ENCODE data around the gene SET. TPM values are rescaled to one million over a fixed set of nuclear protein-coding genes. Genes with fewer than 3 reads are reported as not detected.

SET gene
- total RNA-seq, 1 experiment from 2014 or later, result 798 TPM

GRCh38 chr9:128724744-128725211 lies 35.8 kb downstream of the SET start:
- Histone ChIP-seq H3K36me3 (replicated peaks; ENCODE audit: control insufficient read depth, insufficient read depth, low read length) (no peaks in the 10 kb centered on the region; the same call in none of the 2 replicates), H3K27me3 (ENCODE audit: control insufficient read depth, insufficient read depth, low read length) (no peaks in the 10 kb centered on the region), H3K4me3 (ENCODE audit: insufficient read depth, low read depth, low read length) (peak overlapping the region; percentile 93)
- peak; percentile 95 for DNase-seq

GRCh38 chr9:128727640-128728248 lies 38.7 kb downstream of the SET start:
- no peak overlapping the region for H3K4me3 ChIP-seq (ENCODE audit: insufficient read depth, low read depth, low read length)
- H3K36me3 ChIP-seq (replicated peaks; ENCODE audit: control insufficient read depth, insufficient read depth, low read length), result no peaks in the 10 kb centered on the region; the same call in 1 of the 2 replicates
- DNase-seq, result no peak
- no peaks in the 10 kb centered on the region for H3K27me3 ChIP-seq (ENCODE audit: control insufficient read depth, insufficient read depth, low read length)

GRCh38 chr9:128728298-128728697 lies 39.3 kb downstream of the SET start:
- Histone ChIP-seq H3K27me3 (ENCODE audit: control insufficient read depth, insufficient read depth, low read length) (no peaks in the 10 kb centered on the region), H3K4me3 (ENCODE audit: insufficient read depth, low read depth, low read length) (no peak overlapping the region), H3K36me3 (replicated peaks; ENCODE audit: control insufficient read depth, insufficient read depth, low read length) (no peaks in the 10 kb centered on the region; the same call in 1 of the 2 replicates)
- no peak for DNase-seq

DNA sequence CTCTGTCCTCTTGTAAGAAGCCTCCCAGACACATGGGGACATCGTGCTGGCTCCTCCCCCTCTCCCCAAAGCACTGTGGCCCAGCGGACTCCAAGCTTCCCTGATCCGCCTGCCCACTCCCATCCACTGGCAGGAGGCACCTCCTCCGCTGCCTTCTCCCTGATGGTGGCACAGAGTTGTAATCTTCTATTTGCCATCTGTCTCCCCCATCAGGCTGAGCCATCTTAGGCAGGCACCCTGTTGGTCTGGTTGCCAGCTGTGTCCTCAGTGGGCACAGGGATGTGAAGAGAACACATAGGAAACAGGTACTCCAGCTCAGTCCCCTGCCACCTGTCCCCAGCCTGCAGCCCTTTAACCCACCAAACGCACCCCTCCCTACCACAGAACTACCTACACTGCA lies 40.3 kb downstream of the SET start:
- DNase-seq, result no peak

GRCh38 chr9:128729766-128730517 lies 40.9 kb downstream of the SET start:
- H3K36me3 ChIP-seq (replicated peaks; ENCODE audit: control insufficient read depth, insufficient read depth, low read length), result no peaks in the 10 kb centered on the region; the same call in 1 of the 2 replicates
- H3K27me3 ChIP-seq (ENCODE audit: control insufficient read depth, insufficient read depth, low read length), result no peaks in the 10 kb centered on the region
- H3K4me3 ChIP-seq (ENCODE audit: insufficient read depth, low read depth, low read length), result no peak overlapping the region
- DNase-seq, result no peak

More for the DNA sequence above, 40.3 kb downstream of the SET start:
- no peak overlapping the region for H3K4me3 ChIP-seq (ENCODE audit: insufficient read depth, low read depth, low read length)
- no peaks in the 10 kb centered on the region for H3K27me3 ChIP-seq (ENCODE audit: control insufficient read depth, insufficient read depth, low read length)
- H3K36me3 ChIP-seq (replicated peaks; ENCODE audit: control insufficient read depth, insufficient read depth, low read length), result no peaks in the 10 kb centered on the region; the same call in 1 of the 2 replicates

GRCh38 chr9:128731093-128731492 lies 42.1 kb downstream of the SET start:
- no peaks in the 10 kb centered on the region for H3K27me3 ChIP-seq (ENCODE audit: control insufficient read depth, insufficient read depth, low read length)
- DNase-seq, result no peak
- H3K36me3 ChIP-seq (replicated peaks; ENCODE audit: control insufficient read depth, insufficient read depth, low read length), result no peaks in the 10 kb centered on the region; the same call in 1 of the 2 replicates
- no peak overlapping the region for H3K4me3 ChIP-seq (ENCODE audit: insufficient read depth, low read depth, low read length)

- H3K36me3 ChIP-seq (replicated peaks; ENCODE audit: control insufficient read depth, insufficient read depth, low read length), result no peaks in the 10 kb centered on the region; the same call in 1 of the 2 replicates
- no peaks in the 10 kb centered on the region for H3K27me3 ChIP-seq (ENCODE audit: control insufficient read depth, insufficient read depth, low read length)
- DNase-seq, result no peak
- no peak overlapping the region for H3K4me3 ChIP-seq (ENCODE audit: insufficient read depth, low read depth, low read length)
Measured at GRCh38 chr9:128731691-128732090, 42.7 kb downstream of the SET start.

DNA sequence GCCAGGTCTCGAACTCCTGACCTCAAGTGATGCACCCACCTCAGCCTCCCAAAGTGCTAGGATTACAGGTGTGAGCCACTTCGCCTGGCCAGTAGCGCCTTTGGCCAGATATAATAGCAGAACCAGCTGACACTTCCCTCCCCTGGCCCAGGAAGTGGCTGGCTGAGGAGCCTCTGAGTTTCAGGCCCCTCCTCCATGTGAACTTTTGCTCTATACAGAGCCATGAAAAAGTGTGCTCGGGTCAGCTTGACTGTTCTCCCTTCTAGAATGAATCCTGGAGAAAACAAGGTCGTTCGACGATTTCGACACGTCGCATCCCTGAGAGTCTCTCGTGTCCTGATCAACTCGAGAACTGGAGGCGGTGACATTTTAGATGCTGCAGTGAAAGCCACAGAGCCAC lies 43.6 kb downstream of the SET start:
- H3K27me3 ChIP-seq (ENCODE audit: control insufficient read depth, insufficient read depth, low read length), result no peaks in the 10 kb centered on the region
- no peaks in the 10 kb centered on the region; the same call in 1 of the 2 replicates for H3K36me3 ChIP-seq (replicated peaks; ENCODE audit: control insufficient read depth, insufficient read depth, low read length)
- no peak for DNase-seq

GRCh38 chr9:128733256-128733655 lies 44.2 kb downstream of the SET start:
- DNase-seq, result peak; percentile 96
- Histone ChIP-seq H3K27me3 (ENCODE audit: control insufficient read depth, insufficient read depth, low read length) (no peaks in the 10 kb centered on the region), H3K4me3 (ENCODE audit: insufficient read depth, low read depth, low read length) (no peak overlapping the region), H3K36me3 (replicated peaks; ENCODE audit: control insufficient read depth, insufficient read depth, low read length) (no peaks in the 10 kb centered on the region; the same call in 1 of the 2 replicates)

More for the DNA sequence above, 43.6 kb downstream of the SET start:
- no peak overlapping the region for H3K4me3 ChIP-seq (ENCODE audit: insufficient read depth, low read depth, low read length)

- no peak overlapping the region for H3K4me3 ChIP-seq (ENCODE audit: insufficient read depth, low read depth, low read length)
- no peaks in the 10 kb centered on the region; the same call in none of the 2 replicates for H3K36me3 ChIP-seq (replicated peaks; ENCODE audit: control insufficient read depth, insufficient read depth, low read length)
- H3K27me3 ChIP-seq (ENCODE audit: control insufficient read depth, insufficient read depth, low read length), result no peaks in the 10 kb centered on the region
- no peak for DNase-seq
Measured at GRCh38 chr9:128735373-128735772, 46.4 kb downstream of the SET start.

DNA sequence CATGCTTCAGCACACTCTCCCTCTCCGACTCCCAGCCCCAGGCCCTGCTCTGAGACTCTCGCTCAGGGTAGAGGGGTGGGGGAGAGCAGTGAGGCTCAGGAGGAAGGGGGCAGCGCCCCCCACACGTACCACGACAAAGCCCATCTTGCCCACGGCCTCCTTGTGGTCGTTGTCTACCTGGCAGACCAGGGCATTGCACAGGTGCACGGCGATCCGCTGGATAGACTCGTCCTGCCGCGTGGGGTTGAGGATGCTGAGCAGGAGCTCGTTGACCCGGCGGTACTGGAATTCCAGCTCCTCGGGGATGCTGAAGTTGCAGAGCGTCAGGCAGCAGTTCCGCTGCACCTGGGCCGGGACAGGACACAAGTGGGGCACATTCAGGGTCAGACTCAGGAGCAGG lies 53.4 kb downstream of the SET start:
- H3K27me3 ChIP-seq (ENCODE audit: control insufficient read depth, insufficient read depth, low read length), result no peaks in the 10 kb centered on the region
- H3K36me3 ChIP-seq (replicated peaks; ENCODE audit: control insufficient read depth, insufficient read depth, low read length), result no peaks in the 10 kb centered on the region; the same call in 1 of the 2 replicates
- H3K4me3 ChIP-seq (ENCODE audit: insufficient read depth, low read depth, low read length), result no peak overlapping the region
- DNase-seq, result no peak

GRCh38 chr9:128743421-128743820 lies 54.4 kb downstream of the SET start:
- H3K4me3 ChIP-seq (ENCODE audit: insufficient read depth, low read depth, low read length), result no peak overlapping the region
- no peak for DNase-seq
- H3K36me3 ChIP-seq (replicated peaks; ENCODE audit: control insufficient read depth, insufficient read depth, low read length), result no peaks in the 10 kb centered on the region; the same call in 1 of the 2 replicates
- H3K27me3 ChIP-seq (ENCODE audit: control insufficient read depth, insufficient read depth, low read length), result no peaks in the 10 kb centered on the region

All from H7 (cell line).